ENCODE results near the gene TMEM9B. TPM values are rescaled to one million over a fixed set of nuclear protein-coding genes. Genes with fewer than 3 reads are reported as not detected.

Gene TMEM9B
- total and polyA plus RNA-seq, 8 donors = 12.8 to 39.4 (median 19.5) TPM

DNA sequence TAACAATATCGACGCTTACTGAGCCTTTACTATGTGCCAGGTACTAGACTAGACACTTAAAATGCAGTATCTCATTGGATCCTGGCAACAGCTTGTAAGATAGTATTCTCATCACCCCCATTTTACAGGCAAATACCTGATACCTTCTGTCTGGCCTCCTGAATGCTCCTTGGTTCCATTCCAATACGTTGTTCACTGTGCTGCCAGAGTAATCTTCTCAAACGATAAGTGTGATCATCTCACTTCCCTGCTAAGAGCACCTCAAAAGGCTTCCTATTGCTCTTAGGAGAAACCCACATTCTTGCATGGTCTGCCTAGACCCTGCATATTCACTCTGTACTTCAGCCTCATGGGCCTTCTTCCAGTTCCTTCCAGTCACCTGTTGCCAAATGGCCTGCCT, 40.8 kb upstream of the TMEM9B start:
- H3K4me3 ChIP-seq = no peak overlapping the region
- no peak for ATAC-seq
- DNase-seq = no peak
- H3K27me3 ChIP-seq = peaks cover 0 to 25% (median 7%) of the 10 kb centered on the region in 4 donors
- H3K4me1 ChIP-seq = peaks cover 0 to 9% (median 8%) of the 10 kb centered on the region in 3 donors
- H3K9me3 ChIP-seq = no peaks in the 10 kb centered on the region
- H3K36me3 ChIP-seq = no peaks in the 10 kb centered on the region
- no peak overlapping the region for H3K27ac ChIP-seq
- no peak for FAIRE-seq
- 77 to 87% methylated on average over 4 of the region's 4 CpGs for WGBS, 2 donors
- TF ChIP-seq, protein P1, sequence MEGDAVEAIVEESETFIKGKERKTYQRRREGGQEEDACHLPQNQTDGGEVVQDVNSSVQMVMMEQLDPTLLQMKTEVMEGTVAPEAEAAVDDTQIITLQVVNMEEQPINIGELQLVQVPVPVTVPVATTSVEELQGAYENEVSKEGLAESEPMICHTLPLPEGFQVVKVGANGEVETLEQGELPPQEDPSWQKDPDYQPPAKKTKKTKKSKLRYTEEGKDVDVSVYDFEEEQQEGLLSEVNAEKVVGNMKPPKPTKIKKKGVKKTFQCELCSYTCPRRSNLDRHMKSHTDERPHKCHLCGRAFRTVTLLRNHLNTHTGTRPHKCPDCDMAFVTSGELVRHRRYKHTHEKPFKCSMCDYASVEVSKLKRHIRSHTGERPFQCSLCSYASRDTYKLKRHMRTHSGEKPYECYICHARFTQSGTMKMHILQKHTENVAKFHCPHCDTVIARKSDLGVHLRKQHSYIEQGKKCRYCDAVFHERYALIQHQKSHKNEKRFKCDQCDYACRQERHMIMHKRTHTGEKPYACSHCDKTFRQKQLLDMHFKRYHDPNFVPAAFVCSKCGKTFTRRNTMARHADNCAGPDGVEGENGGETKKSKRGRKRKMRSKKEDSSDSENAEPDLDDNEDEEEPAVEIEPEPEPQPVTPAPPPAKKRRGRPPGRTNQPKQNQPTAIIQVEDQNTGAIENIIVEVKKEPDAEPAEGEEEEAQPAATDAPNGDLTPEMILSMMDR (IDR thresholded peaks at IDR 0.05) = no peak
- intact Hi-C loops (cut with DNase I) = no loop called here

DNA sequence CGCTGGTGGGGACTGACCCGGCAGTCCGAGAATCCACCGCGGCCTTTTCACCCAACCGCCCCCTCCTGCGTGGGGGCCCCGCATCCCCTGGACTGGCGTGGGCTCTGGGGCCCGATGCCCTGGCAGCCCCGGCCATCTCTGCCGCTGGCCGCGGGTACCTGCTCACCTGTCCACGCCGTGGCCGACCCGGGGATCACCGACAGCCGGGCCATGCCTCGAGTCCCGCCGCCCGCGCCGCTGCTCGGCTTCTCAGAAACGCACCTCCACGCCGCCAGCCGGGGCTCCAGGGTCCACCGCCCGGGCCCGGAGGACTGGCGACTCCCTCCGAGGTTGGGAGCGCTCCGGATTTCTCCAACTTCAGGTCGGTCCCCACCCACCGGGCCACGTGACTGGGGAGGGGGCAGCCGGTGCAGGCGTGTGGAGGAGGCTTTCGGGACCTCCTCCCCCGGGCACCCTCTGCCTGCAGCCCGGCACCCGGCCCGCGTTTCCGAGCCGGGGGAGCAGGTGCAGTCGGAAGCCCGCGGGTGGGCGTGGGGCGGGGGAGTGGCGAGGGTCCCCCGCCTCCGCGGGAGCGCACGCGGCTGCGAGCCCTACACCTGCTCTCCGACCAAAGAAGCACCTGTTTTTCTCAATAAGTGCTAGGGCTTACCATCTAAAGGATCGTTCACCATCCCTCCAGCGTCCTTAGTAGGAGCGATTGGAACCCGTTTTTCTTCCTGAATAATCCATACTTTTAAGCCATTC, 40.1 kb upstream of the TMEM9B start:
- WGBS, 2 donors = 18% methylated on average over 52 to 69 of the region's 69 CpGs
- DNase-seq (peak; percentile 5 to 75 (median 35)), ATAC-seq (peak in 3 of 4 donors; percentile 19 to 48 (median 39))

DNA sequence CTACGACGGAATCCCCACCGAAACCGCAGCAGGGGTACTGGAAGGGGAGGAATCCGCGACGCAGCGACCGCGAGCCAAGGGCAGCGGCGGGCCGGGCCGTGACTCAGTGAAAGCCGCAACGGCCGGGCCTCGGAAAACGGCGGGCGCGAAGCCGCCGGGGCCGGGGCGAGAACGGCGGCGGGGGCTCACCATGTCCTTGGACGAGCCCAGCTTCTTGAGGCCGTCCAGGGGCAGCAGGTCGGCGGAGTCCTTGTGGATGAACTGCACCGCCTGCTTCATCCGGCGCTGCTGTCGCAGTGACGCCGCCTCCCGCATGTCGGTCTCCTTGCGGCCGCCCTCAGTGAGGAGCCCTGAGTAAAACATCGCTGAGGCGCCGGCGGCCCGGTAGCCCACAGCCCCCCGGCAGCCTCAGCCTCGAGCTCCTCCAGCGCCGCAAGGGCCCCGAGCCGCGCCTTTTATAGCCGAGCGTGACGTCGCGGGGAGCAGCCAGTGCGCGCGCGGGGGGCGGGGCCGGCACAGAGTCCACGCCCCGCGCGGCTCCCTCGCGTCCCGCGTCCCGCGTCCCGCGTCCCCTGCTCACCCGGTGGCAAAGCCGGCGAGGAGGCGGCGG, 39.4 kb upstream of the TMEM9B start, which contains the start of gene NRIP3:
NRIP3 (minus strand) TSS at position 429 of the 610 bp plus-strand sequence; CDS start at position 363, 66 bp downstream.
- H3K9me3 ChIP-seq = no peaks in the 10 kb centered on the region
- peaks cover 0 to 30% (median 10%) of the 10 kb centered on the region in 4 donors for H3K27me3 ChIP-seq
- FAIRE-seq = no peak
- H3K4me3 ChIP-seq = peak within 1 kb of the TSS; percentile 38 to 57 (median 46)
- 3 to 4% methylated on average over 54 to 83 of the region's 83 CpGs for WGBS, 2 donors
- peaks cover 0 to 9% (median 8%) of the 10 kb centered on the region in 3 donors for H3K4me1 ChIP-seq
- H3K27ac ChIP-seq = no peak within 1 kb of the TSS
- TF ChIP-seq, protein P1 (IDR thresholded peaks at IDR 0.05) = no peak
- DNase-seq = peak; percentile 46 to 84 (median 64)
- H3K36me3 ChIP-seq = no peaks in the 10 kb centered on the region
- intact Hi-C loops (cut with DNase I) = no loop called here
- ATAC-seq = peak; percentile 84 to 91 (median 89)

More for the DNA sequence above, 40.1 kb upstream of the TMEM9B start:
- TF ChIP-seq, protein P1 (IDR thresholded peaks at IDR 0.05) = no peak
- FAIRE-seq = no peak
- Histone ChIP-seq H3K36me3 (no peaks in the 10 kb centered on the region), H3K4me1 (peaks cover 0 to 9% (median 8%) of the 10 kb centered on the region in 3 donors), H3K4me3 (peak overlapping the region; percentile 38 to 57 (median 46)), H3K9me3 (no peaks in the 10 kb centered on the region), H3K27ac (no peak overlapping the region), H3K27me3 (peaks cover 0 to 25% (median 10%) of the 10 kb centered on the region in 4 donors)
- intact Hi-C loops (cut with DNase I) = no loop called here

DNA sequence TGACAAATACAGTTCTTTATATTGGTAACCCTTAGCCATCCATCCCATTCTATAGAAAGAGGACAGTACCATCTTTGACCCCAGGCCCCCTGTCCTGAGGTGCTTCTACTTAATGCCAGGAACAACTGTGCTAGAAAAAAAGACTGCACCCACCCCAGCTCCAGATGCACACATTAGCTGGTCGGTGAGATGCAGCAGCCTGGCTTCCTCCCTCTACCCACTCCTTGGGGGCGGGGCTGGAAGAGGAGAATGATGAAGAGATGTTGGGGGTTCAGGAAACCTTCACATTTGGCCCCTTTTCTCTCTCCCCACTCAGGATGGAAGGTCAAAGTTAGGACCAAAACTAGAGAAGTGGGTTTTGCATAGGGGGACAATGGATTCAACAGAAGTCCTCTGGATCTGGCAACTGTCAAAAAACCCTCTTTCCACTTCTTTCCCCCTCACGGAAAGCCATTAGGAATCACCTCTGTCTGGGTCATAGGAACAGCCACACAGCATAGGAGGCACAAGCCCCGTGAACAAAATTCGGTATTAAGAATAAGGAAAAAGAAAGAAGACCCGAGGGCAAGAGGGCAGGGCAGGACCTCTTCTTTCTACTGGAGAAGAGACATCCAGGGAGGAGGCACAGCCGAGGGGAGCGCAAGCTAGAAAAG, 38.8 kb upstream of the TMEM9B start:
- H3K4me3 ChIP-seq = peak overlapping the region; percentile 38 to 57 (median 46)
- WGBS, 2 donors = 14 to 17% methylated on average over 8 of the region's 8 CpGs
- TF ChIP-seq, protein P1 (IDR thresholded peaks at IDR 0.05) = no peak
- FAIRE-seq = no peak
- peaks cover 0 to 30% (median 10%) of the 10 kb centered on the region in 4 donors for H3K27me3 ChIP-seq
- intact Hi-C loops (cut with DNase I) = no loop called here
- peaks cover 0 to 9% (median 8%) of the 10 kb centered on the region in 3 donors for H3K4me1 ChIP-seq
- peak in 1 of 4 donors; percentile 13 for ATAC-seq
- no peak overlapping the region for H3K27ac ChIP-seq
- DNase-seq = no peak
- no peaks in the 10 kb centered on the region for H3K9me3 ChIP-seq
- no peaks in the 10 kb centered on the region for H3K36me3 ChIP-seq

Measured in pancreas (tissue), 10 donors.